Ishikawa (cell line): ENCODE measurements around the gene C14orf119.

Experiments
- CEBPB ChIP-seq: IDR thresholded peaks from 2 replicates; pipeline ENCODE4 v1.6.1; 2012
- EGR1 ChIP-seq: IDR thresholded peaks from 2 replicates; pipeline ENCODE4 v1.6.1; 2012
- EP300 ChIP-seq: IDR thresholded peaks from 2 replicates; pipeline ENCODE4 v1.6.1; 2012; ENCODE audit warnings: borderline replicate concordance
- FOXM1 ChIP-seq: IDR thresholded peaks from 2 replicates; pipeline ENCODE4 v1.6.1; 2012; ENCODE audit warnings: low read depth, borderline replicate concordance
- NFIC ChIP-seq: IDR thresholded peaks from 2 replicates; pipeline ENCODE4 v1.6.1; 2012
- RAD21 ChIP-seq: IDR thresholded peaks from 2 replicates; pipeline ENCODE4 v1.6.1; 2012; ENCODE audit warnings: low read depth
- TAF1 ChIP-seq: IDR thresholded peaks from 2 replicates; pipeline ENCODE4 v1.6.1; 2012; ENCODE audit warnings: low read depth, mild to moderate bottlenecking
- TCF12 ChIP-seq: IDR thresholded peaks from 2 replicates; pipeline ENCODE4 v1.6.1; 2012; ENCODE audit warnings: low read depth
- TEAD4 ChIP-seq: IDR thresholded peaks from 2 replicates; pipeline ENCODE4 v1.6.1; 2012
- YY1 ChIP-seq: IDR thresholded peaks from 2 replicates; pipeline ENCODE4 v1.6.1; 2012; ENCODE audit warnings: low read depth
- ZBTB7A ChIP-seq: IDR thresholded peaks from 2 replicates; pipeline ENCODE4 v1.6.1; 2012; ENCODE audit warnings: low read depth
- TF ChIP-seq, protein P1 (sequence below): IDR thresholded peaks from 2 replicates; pipeline ENCODE4 v1.6.1; 2012
- TF ChIP-seq, protein P2 (sequence below): IDR thresholded peaks from 2 replicates; pipeline ENCODE4 v1.6.1; 2012
- TF ChIP-seq, protein P3 (sequence below): IDR thresholded peaks from 2 replicates; pipeline ENCODE4 v1.6.1; 2012; ENCODE audit warnings: low read depth, mild to moderate bottlenecking

Gene C14orf119

DNA sequence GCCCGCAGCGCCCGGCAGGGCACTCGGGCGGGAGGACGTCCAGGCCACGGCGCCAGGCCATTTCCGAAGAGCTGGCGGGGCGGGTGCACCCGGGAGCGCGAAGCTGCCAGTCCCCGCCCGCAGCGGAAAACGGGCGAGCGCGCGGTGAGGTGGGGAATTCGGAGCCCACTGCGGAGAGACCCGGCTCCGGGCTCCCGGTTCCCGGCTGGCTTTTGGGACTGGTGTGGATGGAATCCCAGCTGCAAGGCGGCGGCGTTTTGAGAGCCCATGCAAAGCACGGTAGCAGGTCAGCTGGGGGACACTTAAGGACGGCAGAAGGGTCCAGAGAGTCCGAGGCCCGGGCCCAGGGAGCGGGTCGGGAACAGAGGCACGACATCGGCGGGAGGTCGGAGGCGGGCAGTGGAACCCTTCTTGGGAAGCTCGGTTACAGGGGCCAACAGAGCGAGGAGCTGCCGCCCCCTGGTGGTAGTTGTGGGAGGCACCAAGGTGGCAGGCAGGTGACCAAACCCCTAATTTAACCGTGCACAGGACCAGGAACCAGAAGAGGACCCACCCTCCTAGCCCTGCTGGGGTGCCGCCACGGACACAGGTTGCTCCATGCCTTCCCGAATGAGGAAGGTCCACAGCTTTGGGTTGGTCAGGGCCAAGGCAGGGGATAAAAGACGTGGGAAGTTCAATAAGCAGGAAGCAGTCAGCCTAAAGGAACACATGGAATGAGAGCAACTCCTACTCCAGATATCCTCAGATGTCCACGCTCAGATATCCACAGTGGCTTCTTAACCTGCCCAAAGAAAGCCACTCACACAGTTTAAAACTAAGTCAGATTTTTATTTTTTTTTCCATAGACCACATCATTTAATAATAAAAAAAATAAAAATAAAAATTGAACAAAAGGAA lies 37.3 kb upstream of the C14orf119 start:
- TF ChIP-seq, protein P1, sequence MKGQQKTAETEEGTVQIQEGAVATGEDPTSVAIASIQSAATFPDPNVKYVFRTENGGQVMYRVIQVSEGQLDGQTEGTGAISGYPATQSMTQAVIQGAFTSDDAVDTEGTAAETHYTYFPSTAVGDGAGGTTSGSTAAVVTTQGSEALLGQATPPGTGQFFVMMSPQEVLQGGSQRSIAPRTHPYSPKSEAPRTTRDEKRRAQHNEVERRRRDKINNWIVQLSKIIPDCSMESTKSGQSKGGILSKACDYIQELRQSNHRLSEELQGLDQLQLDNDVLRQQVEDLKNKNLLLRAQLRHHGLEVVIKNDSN = peak; percentile 50
- peak; percentile 76; the same call in 1 of the 2 replicates for TF ChIP-seq ZBTB7A
- TF ChIP-seq, protein P2, sequence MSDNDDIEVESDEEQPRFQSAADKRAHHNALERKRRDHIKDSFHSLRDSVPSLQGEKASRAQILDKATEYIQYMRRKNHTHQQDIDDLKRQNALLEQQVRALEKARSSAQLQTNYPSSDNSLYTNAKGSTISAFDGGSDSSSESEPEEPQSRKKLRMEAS = peak; percentile 65
- TF ChIP-seq NFIC = peak; percentile 13; the same call in 1 of the 2 replicates
- peak; percentile 74 for TF ChIP-seq RAD21
- TF ChIP-seq, protein P3, sequence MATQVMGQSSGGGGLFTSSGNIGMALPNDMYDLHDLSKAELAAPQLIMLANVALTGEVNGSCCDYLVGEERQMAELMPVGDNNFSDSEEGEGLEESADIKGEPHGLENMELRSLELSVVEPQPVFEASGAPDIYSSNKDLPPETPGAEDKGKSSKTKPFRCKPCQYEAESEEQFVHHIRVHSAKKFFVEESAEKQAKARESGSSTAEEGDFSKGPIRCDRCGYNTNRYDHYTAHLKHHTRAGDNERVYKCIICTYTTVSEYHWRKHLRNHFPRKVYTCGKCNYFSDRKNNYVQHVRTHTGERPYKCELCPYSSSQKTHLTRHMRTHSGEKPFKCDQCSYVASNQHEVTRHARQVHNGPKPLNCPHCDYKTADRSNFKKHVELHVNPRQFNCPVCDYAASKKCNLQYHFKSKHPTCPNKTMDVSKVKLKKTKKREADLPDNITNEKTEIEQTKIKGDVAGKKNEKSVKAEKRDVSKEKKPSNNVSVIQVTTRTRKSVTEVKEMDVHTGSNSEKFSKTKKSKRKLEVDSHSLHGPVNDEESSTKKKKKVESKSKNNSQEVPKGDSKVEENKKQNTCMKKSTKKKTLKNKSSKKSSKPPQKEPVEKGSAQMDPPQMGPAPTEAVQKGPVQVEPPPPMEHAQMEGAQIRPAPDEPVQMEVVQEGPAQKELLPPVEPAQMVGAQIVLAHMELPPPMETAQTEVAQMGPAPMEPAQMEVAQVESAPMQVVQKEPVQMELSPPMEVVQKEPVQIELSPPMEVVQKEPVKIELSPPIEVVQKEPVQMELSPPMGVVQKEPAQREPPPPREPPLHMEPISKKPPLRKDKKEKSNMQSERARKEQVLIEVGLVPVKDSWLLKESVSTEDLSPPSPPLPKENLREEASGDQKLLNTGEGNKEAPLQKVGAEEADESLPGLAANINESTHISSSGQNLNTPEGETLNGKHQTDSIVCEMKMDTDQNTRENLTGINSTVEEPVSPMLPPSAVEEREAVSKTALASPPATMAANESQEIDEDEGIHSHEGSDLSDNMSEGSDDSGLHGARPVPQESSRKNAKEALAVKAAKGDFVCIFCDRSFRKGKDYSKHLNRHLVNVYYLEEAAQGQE = no peak

DNA sequence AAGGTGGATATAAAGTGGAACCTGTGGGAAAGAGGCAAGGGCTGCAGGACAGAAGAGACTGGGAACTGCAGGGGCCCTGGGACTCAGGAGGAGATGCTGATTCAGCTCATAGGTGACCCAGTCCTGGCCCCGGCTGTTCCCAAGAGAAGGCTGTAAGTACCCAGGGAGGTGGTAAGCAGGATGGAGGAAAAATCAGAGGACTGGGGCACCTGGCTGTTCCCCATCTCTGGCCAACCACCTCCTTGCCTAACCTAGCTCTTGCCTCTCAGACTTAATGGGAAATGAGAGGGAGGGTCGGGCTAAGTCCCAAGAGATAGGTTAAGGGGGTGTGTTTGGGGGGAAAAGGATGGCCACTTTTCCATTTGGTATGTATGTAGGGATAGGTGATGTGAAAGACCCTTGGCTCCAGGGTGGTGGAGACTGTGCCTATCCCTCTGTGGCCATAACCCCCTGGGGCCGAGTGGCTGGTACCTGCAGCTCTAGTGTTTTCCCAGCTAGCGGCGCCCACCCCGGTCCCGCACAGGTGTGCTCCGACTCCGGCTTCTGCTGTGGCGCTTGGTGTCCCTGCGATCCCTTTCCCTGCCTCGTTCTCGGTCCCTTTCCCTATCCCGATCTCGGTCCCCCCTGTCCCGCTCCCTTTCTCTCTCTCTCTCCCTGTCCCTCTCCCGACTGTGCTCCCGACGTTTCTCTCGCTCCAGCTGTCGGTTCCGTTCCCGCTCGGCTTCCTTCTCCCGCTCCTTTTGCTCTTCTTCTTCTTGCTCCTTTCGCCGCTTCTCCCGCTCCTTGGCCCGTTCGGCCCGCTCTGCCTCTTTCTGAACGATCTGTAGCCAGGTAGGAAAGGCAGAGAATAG lies 36.4 kb upstream of the C14orf119 start:
- TF ChIP-seq, protein P2 = no peak
- TF ChIP-seq YY1 (no peak), TCF12 (no peak), TAF1 (no peak), FOXM1 (no peak), EGR1 (no peak), ZBTB7A (no peak), RAD21 (no peak), CEBPB (no peak), NFIC (no peak)
- TF ChIP-seq, protein P1 = no peak
- TF ChIP-seq, protein P3 = no peak

DNA sequence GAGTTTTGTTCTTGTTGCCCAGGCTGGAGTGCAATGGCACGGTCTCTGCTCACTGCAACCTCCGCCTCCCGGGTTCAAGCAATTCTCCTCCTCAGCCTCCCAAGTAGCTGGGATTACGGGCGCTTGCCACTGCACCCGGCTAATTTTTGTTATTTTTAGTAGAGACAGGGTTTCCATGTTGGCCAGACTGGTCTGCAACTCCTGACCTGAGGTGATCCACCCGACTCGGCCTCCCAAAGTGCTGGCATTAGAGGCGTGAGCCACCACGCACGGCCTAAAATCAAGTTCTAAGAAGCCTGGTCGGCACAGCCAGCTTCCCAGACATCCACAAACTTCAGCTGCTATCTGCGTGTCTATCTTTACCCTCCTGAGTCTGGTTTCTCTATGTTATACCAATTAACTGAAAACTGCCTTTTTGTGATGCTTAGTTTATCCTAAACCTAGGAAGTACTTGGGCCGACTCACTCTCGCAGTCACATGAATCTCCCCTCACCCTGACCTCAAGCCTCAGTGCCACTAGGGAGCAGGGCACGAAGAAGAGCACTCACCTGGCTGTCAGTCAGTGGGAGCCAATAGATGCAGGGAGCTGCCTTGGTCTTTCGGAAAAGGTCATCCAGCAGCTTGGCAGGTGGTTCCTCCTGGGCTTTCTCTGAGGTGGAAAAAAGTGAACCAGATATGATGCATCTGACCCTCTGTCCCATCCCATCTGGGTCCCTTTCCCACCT lies 34.6 kb upstream of the C14orf119 start:
- TF ChIP-seq TCF12 = no peak
- TF ChIP-seq YY1 = no peak
- TF ChIP-seq FOXM1 = no peak

DNA sequence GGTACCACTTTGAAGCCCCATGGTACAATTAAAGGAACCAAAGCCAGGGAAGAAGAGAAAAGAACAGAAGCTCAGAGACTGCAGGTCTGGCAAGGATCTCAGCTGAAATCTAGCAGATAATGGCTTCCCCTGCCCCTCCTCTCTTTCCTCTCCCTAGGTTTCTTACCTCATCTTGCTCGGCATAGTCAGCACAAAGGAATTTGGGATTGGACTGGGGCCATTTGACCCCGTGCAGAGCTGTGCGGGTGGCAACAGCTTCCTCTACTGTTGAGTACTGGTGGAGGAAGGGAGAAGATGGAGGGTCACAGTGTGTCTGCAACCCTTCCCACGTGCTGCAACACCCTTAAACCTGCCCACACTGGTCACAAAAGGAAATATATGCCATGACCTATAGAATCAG lies 33.3 kb upstream of the C14orf119 start:
- TF ChIP-seq CEBPB = peak; percentile 73
- TF ChIP-seq, protein P3 = no peak
- peak; percentile 57; the same call in 1 of the 2 replicates for TF ChIP-seq EP300
- TF ChIP-seq, protein P1 = peak; percentile 57
- no peak for TF ChIP-seq FOXM1
- peak; percentile 92 for TF ChIP-seq TEAD4
- peak; percentile 78 for TF ChIP-seq YY1
- TF ChIP-seq RAD21 = 0 out of 2 replicates have a peak, but pooled peaks have one; percentile 14
- peak; percentile 74 for TF ChIP-seq TCF12
- TF ChIP-seq, protein P2 = peak; percentile 75
- peak; percentile 92 for TF ChIP-seq NFIC
- TF ChIP-seq ZBTB7A = no peak
